Trophoblast cell (in vitro differentiated cells and primary cell): ENCODE results near the gene MCF2L.

Experiments used
- DNase-seq, 2 donors: peaks; one replicate each; pipeline ENCODE4 v3.0.0-alpha.2; 2016
- H2AFZ ChIP-seq: 2 replicates; pipeline ENCODE4 v1.6.1; 2013; ENCODE audit warnings: low read length, moderate library complexity, mild to moderate bottlenecking; ENCODE audit not compliant: insufficient read depth, poor library complexity
- H2AK5ac ChIP-seq: 2 replicates; pipeline ENCODE4 v1.6.1; 2013; ENCODE audit warnings: mild to moderate bottlenecking, low read length
- H2BK120ac ChIP-seq: 2 replicates; pipeline ENCODE4 v1.6.1; 2013; ENCODE audit warnings: low read length, mild to moderate bottlenecking, moderate library complexity; ENCODE audit not compliant: insufficient read depth, poor library complexity
- H2BK12ac ChIP-seq: 2 replicates; pipeline ENCODE4 v1.6.1; 2013; ENCODE audit warnings: mild to moderate bottlenecking, low read length, moderate library complexity
- H2BK5ac ChIP-seq: 2 replicates; pipeline ENCODE4 v1.6.1; 2013; ENCODE audit warnings: low read length, low read depth, moderate library complexity, mild to moderate bottlenecking; ENCODE audit not compliant: poor library complexity
- H3K14ac ChIP-seq: 2 replicates; pipeline ENCODE4 v1.6.1; 2013; ENCODE audit warnings: mild to moderate bottlenecking, low read length
- H3K18ac ChIP-seq: 2 replicates; pipeline ENCODE4 v1.6.1; 2013; ENCODE audit warnings: mild to moderate bottlenecking, low read length
- H3K23ac ChIP-seq: 2 replicates; pipeline ENCODE4 v1.6.1; 2013; ENCODE audit warnings: low read length
- H3K27ac ChIP-seq: 2 replicates; pipeline ENCODE4 v1.5.1; 2013; ENCODE audit warnings: low read depth, mild to moderate bottlenecking, inconsistent platforms, low read length, moderate library complexity
- H3K27me3 ChIP-seq: 2 replicates; pipeline ENCODE4 v1.6.1; 2013; ENCODE audit warnings: inconsistent platforms, mild to moderate bottlenecking, low read length, moderate library complexity; ENCODE audit not compliant: insufficient read depth
- H3K36me3 ChIP-seq, 2 experiments: 1 replicate in 1 of 2; 2 replicates in 1 of 2; pipeline ENCODE4 v1.6.1; 2013; ENCODE audit warnings: low read length in 2 of 2, mild to moderate bottlenecking in 2 of 2, moderate library complexity in 1 of 2; ENCODE audit not compliant: insufficient read depth in 2 of 2, control insufficient read depth in 1 of 2
- H3K4ac ChIP-seq: 2 replicates; pipeline ENCODE4 v1.6.1; 2013; ENCODE audit warnings: low read depth, mild to moderate bottlenecking, low read length, moderate library complexity
- H3K4me1 ChIP-seq, 2 experiments: 1 replicate in 1 of 2; 2 replicates in 1 of 2; pipeline ENCODE4 v1.6.1; 2013; ENCODE audit warnings: low read length in 2 of 2, mild to moderate bottlenecking in 2 of 2, moderate library complexity in 1 of 2; ENCODE audit not compliant: insufficient read depth in 2 of 2, control insufficient read depth in 1 of 2
- H3K4me2 ChIP-seq: 2 replicates; pipeline ENCODE4 v1.6.1; 2013; ENCODE audit warnings: inconsistent platforms, mild to moderate bottlenecking, low read length, moderate library complexity
- H3K4me3 ChIP-seq: 2 replicates; pipeline ENCODE4 v1.5.1; 2013; ENCODE audit warnings: mild to moderate bottlenecking, low read depth, low read length, inconsistent platforms
- H3K79me1 ChIP-seq: one replicate; pipeline ENCODE4 v1.6.1; 2013; ENCODE audit warnings: low read length
- H3K79me2 ChIP-seq: 2 replicates; pipeline ENCODE4 v1.6.1; 2013; ENCODE audit warnings: low read length, mild to moderate bottlenecking; ENCODE audit not compliant: control insufficient read depth, insufficient read depth, poor library complexity
- H3K9ac ChIP-seq: 2 replicates; pipeline ENCODE4 v1.6.1; 2013; ENCODE audit warnings: mild to moderate bottlenecking, low read length
- H3K9me3 ChIP-seq: 2 replicates; pipeline ENCODE4 v1.6.1; 2013; ENCODE audit warnings: low read depth, mild to moderate bottlenecking, control low read depth, inconsistent platforms, low read length; ENCODE audit not compliant: insufficient read depth
- H4K12ac ChIP-seq: 2 replicates; pipeline ENCODE4 v1.6.1; 2013; ENCODE audit warnings: low read depth, mild to moderate bottlenecking, low read length, moderate library complexity
- H4K8ac ChIP-seq: 2 replicates; pipeline ENCODE4 v1.6.1; 2013; ENCODE audit warnings: low read depth, mild to moderate bottlenecking, low read length, moderate library complexity
- H4K91ac ChIP-seq: one replicate; pipeline ENCODE4 v1.6.1; 2013; ENCODE audit warnings: low read depth, mild to moderate bottlenecking, low read length, moderate library complexity
- WGBS: extraction: QIAGEN DNeasy Blood & Tissue Kit; methylation state at CpG from one replicate; pipeline ENCODE4 v1.1.7; 2013; ENCODE audit warnings: missing lambda C conversion rate; ENCODE audit not compliant: insufficient read length, insufficient coverage; ENCODE audit errors: extremely low coverage; 5-methylcytosine and 5-hydroxymethylcytosine counted together

The MCF2L gene

GRCh38 chr13:113043001-113043630 lies 74.1 kb downstream of the MCF2L start:
- H3K9ac ChIP-seq: no peak overlapping the region
- H3K4me1 ChIP-seq: no peaks in the 10 kb centered on the region
- H2BK120ac ChIP-seq: no peak overlapping the region
- H3K14ac ChIP-seq: no peak overlapping the region
- no peak overlapping the region for H3K4ac ChIP-seq
- H3K23ac ChIP-seq: no peak overlapping the region
- H2BK12ac ChIP-seq: no peak overlapping the region
- H4K8ac ChIP-seq: no peak overlapping the region
- no peak overlapping the region for H4K12ac ChIP-seq
- H3K4me2 ChIP-seq: no peak overlapping the region
- H2AK5ac ChIP-seq: no peak overlapping the region
- H3K9me3 ChIP-seq: no peaks in the 10 kb centered on the region
- no peaks in the 10 kb centered on the region for H3K36me3 ChIP-seq
- no peak overlapping the region for H2AFZ ChIP-seq
- H3K18ac ChIP-seq: no peak overlapping the region
- H3K79me1 ChIP-seq: no peaks in the 10 kb centered on the region
- H3K4me3 ChIP-seq: no peak overlapping the region
- no peaks in the 10 kb centered on the region for H3K79me2 ChIP-seq
- H3K27ac ChIP-seq: no peak overlapping the region
- no peak overlapping the region for H2BK5ac ChIP-seq
- no peak overlapping the region for H4K91ac ChIP-seq
- no peak for DNase-seq
- H3K27me3 ChIP-seq: no peaks in the 10 kb centered on the region
- WGBS: no CpG with 5 or more reads among the region's 20 CpGs

- Histone ChIP-seq H3K4me2 (no peak overlapping the region), H4K12ac (no peak overlapping the region), H2BK12ac (no peak overlapping the region), H3K4me3 (no peak overlapping the region), H3K79me2 (no peaks in the 10 kb centered on the region), H3K9ac (no peak overlapping the region), H3K14ac (no peak overlapping the region), H3K36me3 (no peaks in the 10 kb centered on the region), H4K91ac (no peak overlapping the region), H3K79me1 (no peaks in the 10 kb centered on the region), H3K23ac (no peak overlapping the region), H2AK5ac (no peak overlapping the region), H3K9me3 (no peaks in the 10 kb centered on the region), H3K18ac (no peak overlapping the region), H3K4ac (no peak overlapping the region), H2BK5ac (no peak overlapping the region), H3K27ac (no peak overlapping the region), H2AFZ (no peak overlapping the region), H3K27me3 (no peaks in the 10 kb centered on the region), H2BK120ac (no peak overlapping the region), H3K4me1 (no peaks in the 10 kb centered on the region), H4K8ac (no peak overlapping the region)
- no CpG with 5 or more reads among the region's 14 CpGs for WGBS
- no peak for DNase-seq
Measured at GRCh38 chr13:113043931-113044330, 74.9 kb downstream of the MCF2L start.

GRCh38 chr13:113044391-113045114 lies 75.5 kb downstream of the MCF2L start:
- Histone ChIP-seq H3K18ac (no peak overlapping the region), H3K9ac (no peak overlapping the region), H3K9me3 (no peaks in the 10 kb centered on the region), H2BK12ac (no peak overlapping the region), H3K27ac (no peak overlapping the region), H3K4me3 (no peak overlapping the region), H3K79me1 (no peaks in the 10 kb centered on the region), H2BK120ac (no peak overlapping the region), H4K12ac (no peak overlapping the region), H3K79me2 (no peaks in the 10 kb centered on the region), H3K14ac (no peak overlapping the region), H3K36me3 (no peaks in the 10 kb centered on the region), H2AK5ac (no peak overlapping the region), H2BK5ac (no peak overlapping the region), H3K4me1 (no peaks in the 10 kb centered on the region), H4K8ac (no peak overlapping the region), H3K27me3 (no peaks in the 10 kb centered on the region), H3K4me2 (no peak overlapping the region), H4K91ac (no peak overlapping the region), H2AFZ (no peak overlapping the region), H3K4ac (no peak overlapping the region), H3K23ac (no peak overlapping the region)
- WGBS: no CpG with 5 or more reads among the region's 27 CpGs
- no peak for DNase-seq

- Histone ChIP-seq H2BK120ac (no peak overlapping the region), H3K18ac (no peak overlapping the region), H2AFZ (no peak overlapping the region), H4K12ac (no peak overlapping the region), H4K8ac (no peak overlapping the region), H4K91ac (no peak overlapping the region), H3K9ac (no peak overlapping the region), H3K9me3 (no peaks in the 10 kb centered on the region), H3K23ac (no peak overlapping the region), H2BK12ac (no peak overlapping the region), H3K4me2 (no peak overlapping the region), H3K27me3 (no peaks in the 10 kb centered on the region), H2AK5ac (no peak overlapping the region), H3K36me3 (no peaks in the 10 kb centered on the region), H3K79me2 (no peaks in the 10 kb centered on the region), H3K4me3 (no peak overlapping the region), H3K4ac (no peak overlapping the region), H3K14ac (no peak overlapping the region), H3K4me1 (no peaks in the 10 kb centered on the region), H3K79me1 (no peaks in the 10 kb centered on the region), H2BK5ac (no peak overlapping the region), H3K27ac (no peak overlapping the region)
- no CpG with 5 or more reads among the region's 32 CpGs for WGBS
- DNase-seq: no peak
Measured at GRCh38 chr13:113045251-113046127, 76.5 kb downstream of the MCF2L start.
